ENCODE results near the gene MDFI.

- TF ChIP-seq DNMT1 (IDR thresholded peaks at IDR 0.05) (no peak), NRF1 (conservative IDR thresholded peaks at IDR 0.05 in 1 of 2, IDR thresholded peaks at IDR 0.05 in 1 of 2) (no peak), MXI1 (IDR thresholded peaks at IDR 0.05; ENCODE audit: low read depth, low read length) (no peak), POLR2A (conservative IDR thresholded peaks at IDR 0.05) (no peak), EP300 (IDR thresholded peaks at IDR 0.05; ENCODE audit: low read length) (no peak), E2F4 (CRISPR knock-in tag; IDR thresholded peaks at IDR 0.05; ENCODE audit: low read depth) (no peak)
Observed at GRCh38 chr6:41679696-41680095, 41.4 kb downstream of the MDFI start.
